Thoracic aorta (tissue), 2 donors: ENCODE results near the gene CRYGC. TPM values are rescaled to one million over a fixed set of nuclear protein-coding genes. Genes with fewer than 3 reads are reported as not detected.

Source experiments
- ATAC-seq: fragments of 150-250 bp; one replicate; pipeline ENCODE4 v1.8.0; 2017; ENCODE audit warnings: low read depth; ENCODE audit not compliant: insufficient number of reproducible peaks, low FRiP score
- DNase-seq: peaks from one replicate; pipeline ENCODE4 v3.0.0-alpha.2; 2020; ENCODE audit warnings: low spot score
- H3K27ac ChIP-seq, 2 donors: fragments of 200-600 bp; sonication (generic); 1 replicate in 1 of 2; 2 replicates in 1 of 2; pipeline ENCODE4 v1.5.1; 2016; ENCODE audit warnings: mild to moderate bottlenecking in 2 of 2, moderate library complexity in 2 of 2
- H3K27me3 ChIP-seq: fragments of 200-600 bp; sonication (generic); replicated peaks from 2 replicates; pipeline ENCODE4 v1.6.0; 2016; ENCODE audit warnings: mild to moderate bottlenecking; ENCODE audit not compliant: insufficient read depth
- H3K36me3 ChIP-seq: fragments of 200-600 bp; sonication (generic); one replicate; pipeline ENCODE4 v1.5.1; 2016
- H3K4me1 ChIP-seq, 2 donors: fragments of 200-600 bp; sonication (generic); 1 replicate in 1 of 2; 2 replicates in 1 of 2; pipeline versions ENCODE4 v1.5.1 to v1.6.0; 2016; ENCODE audit warnings: low read depth in 2 of 2, mild to moderate bottlenecking in 1 of 2; ENCODE audit not compliant: control insufficient read depth in 1 of 2
- H3K4me3 ChIP-seq: fragments of 200-600 bp; sonication (generic); 2 replicates; pipeline ENCODE4 v1.5.1; 2016; ENCODE audit warnings: mild to moderate bottlenecking
- H3K9me3 ChIP-seq: fragments of 200-600 bp; sonication (generic); 2 replicates; pipeline ENCODE4 v1.5.1; 2016
- total RNA-seq, 2 donors: library from RNA; depleted of rRNA; stranded (reverse); fragments of >200 nt; gene quantifications; one replicate each; pipeline versions ENCODE4 v1.1.0 to v1.2.3, GENCODE V29; 2016
- TF ChIP-seq, protein P1 (sequence below): fragments of 200-600 bp; sonication (generic); IDR thresholded peaks from one replicate; pipeline ENCODE4 v1.5.1; 2019; ENCODE audit warnings: antibody characterized with exemption

The CRYGC gene
- total RNA-seq, 2 donors from 2014 or later: not detected

DNA sequence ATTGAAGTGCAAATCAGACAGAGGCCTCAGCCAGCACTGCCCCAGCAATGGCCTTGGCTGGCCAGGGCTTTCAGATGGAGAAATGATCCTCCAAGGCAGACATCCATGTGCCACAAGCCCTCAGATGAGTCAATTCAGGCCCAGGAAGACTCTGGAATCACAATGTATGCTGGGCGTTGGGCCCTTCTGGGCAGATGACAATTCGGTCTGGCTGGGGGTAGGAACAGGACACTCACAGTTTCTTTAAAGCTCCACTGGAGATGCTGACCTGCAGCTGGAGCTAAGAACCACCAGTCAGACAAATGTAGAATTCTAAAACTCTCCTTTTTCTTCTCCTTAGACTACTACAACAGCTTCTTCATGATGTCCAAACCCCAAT is 7.1 kb upstream of the CRYGC start:
- no peaks in the 10 kb centered on the region for H3K36me3 ChIP-seq
- no peaks in the 10 kb centered on the region for H3K27me3 ChIP-seq
- H3K27ac ChIP-seq: no peak overlapping the region
- no peaks in the 10 kb centered on the region for H3K9me3 ChIP-seq
- TF ChIP-seq, protein P1, sequence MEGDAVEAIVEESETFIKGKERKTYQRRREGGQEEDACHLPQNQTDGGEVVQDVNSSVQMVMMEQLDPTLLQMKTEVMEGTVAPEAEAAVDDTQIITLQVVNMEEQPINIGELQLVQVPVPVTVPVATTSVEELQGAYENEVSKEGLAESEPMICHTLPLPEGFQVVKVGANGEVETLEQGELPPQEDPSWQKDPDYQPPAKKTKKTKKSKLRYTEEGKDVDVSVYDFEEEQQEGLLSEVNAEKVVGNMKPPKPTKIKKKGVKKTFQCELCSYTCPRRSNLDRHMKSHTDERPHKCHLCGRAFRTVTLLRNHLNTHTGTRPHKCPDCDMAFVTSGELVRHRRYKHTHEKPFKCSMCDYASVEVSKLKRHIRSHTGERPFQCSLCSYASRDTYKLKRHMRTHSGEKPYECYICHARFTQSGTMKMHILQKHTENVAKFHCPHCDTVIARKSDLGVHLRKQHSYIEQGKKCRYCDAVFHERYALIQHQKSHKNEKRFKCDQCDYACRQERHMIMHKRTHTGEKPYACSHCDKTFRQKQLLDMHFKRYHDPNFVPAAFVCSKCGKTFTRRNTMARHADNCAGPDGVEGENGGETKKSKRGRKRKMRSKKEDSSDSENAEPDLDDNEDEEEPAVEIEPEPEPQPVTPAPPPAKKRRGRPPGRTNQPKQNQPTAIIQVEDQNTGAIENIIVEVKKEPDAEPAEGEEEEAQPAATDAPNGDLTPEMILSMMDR: no peak
- DNase-seq: no peak
- no peak overlapping the region for H3K4me3 ChIP-seq
- H3K4me1 ChIP-seq: no peaks in the 10 kb centered on the region
- no peak for ATAC-seq

DNA sequence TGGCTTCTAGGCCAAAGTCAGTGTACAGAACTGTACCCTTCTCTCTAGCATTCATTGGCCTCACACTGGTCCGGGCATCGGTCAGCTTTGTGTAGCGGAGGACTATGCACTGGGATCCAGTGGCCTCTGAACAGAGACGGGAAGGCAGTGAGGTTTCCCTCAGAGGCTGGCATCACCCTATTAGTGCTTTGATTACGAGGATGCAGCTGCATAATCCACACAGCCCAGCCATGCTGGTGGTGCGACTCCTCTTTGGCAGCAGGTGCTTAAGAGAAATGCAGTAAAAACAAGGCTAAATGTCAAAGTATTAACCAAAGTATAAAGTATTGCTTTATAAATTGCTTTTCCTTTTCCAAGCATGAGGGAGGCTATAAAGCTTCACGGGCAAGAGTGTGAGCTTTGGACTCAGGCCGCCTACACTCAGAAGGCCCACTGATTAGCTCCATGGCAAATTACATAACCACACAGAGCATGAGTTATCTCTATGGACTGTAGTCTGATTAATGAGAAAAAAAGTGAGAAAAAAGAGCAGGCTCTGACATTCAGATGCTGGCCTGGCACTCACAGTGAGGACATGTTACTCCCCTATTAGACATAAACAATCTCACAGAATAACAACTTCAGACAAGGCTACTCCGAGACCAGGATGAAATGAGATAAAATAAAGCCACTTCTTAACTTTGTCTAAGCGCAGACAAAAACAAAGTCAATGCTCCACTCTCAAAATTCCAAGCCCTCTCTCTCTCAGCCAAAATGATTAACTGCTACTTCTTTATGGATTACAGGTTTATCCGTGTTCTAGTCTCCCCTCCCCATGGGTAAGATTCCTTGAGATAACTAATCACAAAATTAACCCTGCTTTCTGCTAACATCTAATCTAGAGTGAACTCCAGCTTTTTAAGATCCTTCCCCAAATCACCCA is 6.4 kb upstream of the CRYGC start:
- H3K4me3 ChIP-seq: no peak overlapping the region
- ATAC-seq: no peak
- H3K9me3 ChIP-seq: no peaks in the 10 kb centered on the region
- no peaks in the 10 kb centered on the region for H3K36me3 ChIP-seq
- H3K27me3 ChIP-seq: no peaks in the 10 kb centered on the region
- no peak for DNase-seq
- TF ChIP-seq, protein P1: no peak
- no peaks in the 10 kb centered on the region for H3K4me1 ChIP-seq
- H3K27ac ChIP-seq: no peak overlapping the region

DNA sequence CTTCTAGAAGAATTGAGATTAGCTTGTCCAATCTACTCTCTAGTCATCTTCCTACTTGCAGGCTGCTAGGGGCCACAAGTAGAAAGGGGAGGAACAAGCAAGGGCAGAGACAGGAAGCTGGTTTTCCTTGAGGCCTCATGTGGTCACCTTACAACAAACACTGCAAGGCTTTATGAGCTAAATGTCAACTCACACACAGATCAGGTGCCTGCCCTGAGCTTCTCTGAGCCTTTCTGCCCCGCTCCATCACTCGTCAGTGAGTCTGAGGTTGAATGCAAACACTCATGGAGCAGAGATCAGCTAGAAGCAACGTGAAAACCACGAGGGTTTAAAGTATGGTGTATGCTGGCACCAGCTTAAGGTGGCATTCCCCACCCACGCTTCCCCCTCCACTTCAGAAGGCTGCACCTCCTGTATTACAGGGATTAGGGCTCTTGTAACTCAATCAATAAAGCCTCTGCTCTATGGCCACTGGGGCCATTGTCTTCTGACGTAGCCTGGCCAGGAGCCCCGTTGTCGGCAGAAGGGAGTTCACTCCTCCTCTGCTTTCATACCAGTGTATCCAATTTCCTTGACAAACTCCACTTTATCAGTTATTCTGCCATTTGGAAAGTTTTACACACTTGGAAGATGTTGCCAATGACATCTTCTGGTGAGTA is 5.4 kb upstream of the CRYGC start:
- no peaks in the 10 kb centered on the region for H3K27me3 ChIP-seq
- no peaks in the 10 kb centered on the region for H3K9me3 ChIP-seq
- TF ChIP-seq, protein P1: no peak
- no peaks in the 10 kb centered on the region for H3K4me1 ChIP-seq
- DNase-seq (no peak), ATAC-seq (no peak)
- no peak overlapping the region for H3K4me3 ChIP-seq
- no peak overlapping the region for H3K27ac ChIP-seq
- H3K36me3 ChIP-seq: no peaks in the 10 kb centered on the region

DNA sequence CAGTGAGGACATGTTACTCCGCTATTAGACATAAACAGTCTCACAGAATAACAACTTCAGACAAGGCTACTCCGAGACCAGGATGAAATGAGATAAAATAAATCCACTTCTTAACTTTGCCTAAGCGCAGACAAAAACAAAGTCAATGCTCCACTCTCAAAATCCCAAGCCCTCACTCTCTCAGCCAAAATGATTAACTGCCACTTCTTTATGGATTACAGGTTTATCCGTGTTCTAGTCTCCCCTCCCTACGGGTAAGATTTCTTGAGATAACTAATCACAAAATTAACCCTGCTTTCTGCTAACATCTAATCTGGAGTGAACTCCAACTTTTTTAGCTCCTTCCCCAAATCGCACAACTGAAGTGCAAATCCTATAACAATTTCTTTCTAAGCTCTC is 1.1 kb upstream of the CRYGC start:
- no peak for DNase-seq
- no peak for ATAC-seq
- TF ChIP-seq, protein P1: no peak
- Histone ChIP-seq H3K36me3 (no peaks in the 10 kb centered on the region), H3K9me3 (no peaks in the 10 kb centered on the region), H3K27ac (no peak overlapping the region), H3K4me3 (no peak overlapping the region), H3K27me3 (no peaks in the 10 kb centered on the region), H3K4me1 (no peaks in the 10 kb centered on the region)

DNA sequence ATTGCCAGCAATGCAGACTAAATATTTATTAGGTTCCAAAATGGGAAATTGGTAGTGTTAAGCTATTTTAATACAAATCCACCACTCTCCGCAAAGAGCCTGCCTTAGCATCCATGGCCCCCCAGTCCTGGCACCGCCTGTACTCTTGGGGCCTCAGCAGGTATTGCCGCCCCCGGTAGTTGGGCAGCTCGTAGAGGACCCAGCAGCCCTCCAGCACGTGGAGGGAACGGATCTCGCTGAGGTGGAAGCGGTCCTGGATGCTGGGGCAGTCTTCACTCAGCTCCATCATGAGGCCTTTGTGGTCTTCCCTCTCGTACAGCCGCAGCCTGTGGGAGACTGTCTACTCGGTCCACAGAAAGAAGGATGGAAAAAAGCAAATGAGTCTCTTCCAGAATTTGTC is 1.5 kb downstream of the CRYGC start:
- no peak for DNase-seq
- Histone ChIP-seq H3K27me3 (no peaks in the 10 kb centered on the region), H3K36me3 (no peaks in the 10 kb centered on the region), H3K27ac (no peak overlapping the region), H3K4me3 (no peak overlapping the region), H3K4me1 (peaks cover 0 to 3% of the 10 kb centered on the region in 2 donors), H3K9me3 (no peaks in the 10 kb centered on the region)
- TF ChIP-seq, protein P1: no peak
- no peak for ATAC-seq
